H1 (cell line): ENCODE data around the gene NUP133.
"Not testable (repeated sequence)": the region's sequence is repeated elsewhere in the genome, so short reads cannot be mapped to it uniquely, and the experiment has no call there.

Experiments
- CBX8 ChIP-seq: fragments of 300-800, 300-1000 bp; sonication (generic); IDR thresholded peaks from 2 replicates; pipeline ENCODE4 v1.7.1; 2016; ENCODE audit warnings: low read depth, low read length, borderline replicate concordance
- CEBPB ChIP-seq: IDR thresholded peaks from 2 replicates; pipeline ENCODE4 v1.6.1; 2012; ENCODE audit warnings: low read depth, low read length
- EGR1 ChIP-seq: IDR thresholded peaks from 2 replicates; pipeline ENCODE4 v1.6.1; 2011; ENCODE audit warnings: low read depth, low read length, borderline replicate concordance
- EZH2 ChIP-seq: fragments of 200-600 bp; sonication (generic); IDR thresholded peaks from 2 replicates; pipeline ENCODE4 v1.7.1; 2012; ENCODE audit warnings: low read depth, mild to moderate bottlenecking, moderate library complexity, low read length, inconsistent platforms; ENCODE audit not compliant: severe bottlenecking
- GABPA ChIP-seq: IDR thresholded peaks from 2 replicates; pipeline ENCODE4 v1.6.1; 2011; ENCODE audit warnings: mild to moderate bottlenecking, low read length, moderate library complexity, borderline replicate concordance; ENCODE audit not compliant: insufficient read depth
- POLR2A ChIP-seq, 2 experiments: IDR thresholded peaks; 1 replicate in 1 of 2; 2 replicates in 1 of 2; pipeline ENCODE4 v1.6.1; 2011; ENCODE audit warnings: low read depth in 2 of 2, low read length in 2 of 2, mild to moderate bottlenecking in 2 of 2; ENCODE audit errors: control extremely low read depth in 1 of 2
- SIRT6 ChIP-seq: IDR thresholded peaks from one replicate; pipeline ENCODE4 v1.7.1; 2012; ENCODE audit warnings: low read length, inconsistent platforms
- TCF12 ChIP-seq: IDR thresholded peaks from 2 replicates; pipeline ENCODE4 v1.6.1; 2011; ENCODE audit warnings: low read depth, mild to moderate bottlenecking, low read length
- YY1 ChIP-seq: IDR thresholded peaks from 2 replicates; pipeline ENCODE4 v1.6.1; 2011; ENCODE audit warnings: low read depth, mild to moderate bottlenecking, low read length
- TF ChIP-seq, protein P1 (sequence below): IDR thresholded peaks from 2 replicates; pipeline ENCODE4 v1.6.1; 2012; ENCODE audit warnings: inconsistent platforms
- TF ChIP-seq, protein P2 (sequence below), 3 experiments: IDR thresholded peaks; 1 replicate in 2 of 3; 2 replicates in 1 of 3; pipeline versions ENCODE4 v1.5.1 to v1.6.1; 2011; ENCODE audit warnings: low read length in 3 of 3, mild to moderate bottlenecking in 3 of 3, inconsistent platforms in 2 of 3, low read depth in 1 of 3, moderate library complexity in 1 of 3; ENCODE audit not compliant: insufficient read depth in 1 of 3; ENCODE audit errors: control extremely low read depth in 1 of 3

DNA sequence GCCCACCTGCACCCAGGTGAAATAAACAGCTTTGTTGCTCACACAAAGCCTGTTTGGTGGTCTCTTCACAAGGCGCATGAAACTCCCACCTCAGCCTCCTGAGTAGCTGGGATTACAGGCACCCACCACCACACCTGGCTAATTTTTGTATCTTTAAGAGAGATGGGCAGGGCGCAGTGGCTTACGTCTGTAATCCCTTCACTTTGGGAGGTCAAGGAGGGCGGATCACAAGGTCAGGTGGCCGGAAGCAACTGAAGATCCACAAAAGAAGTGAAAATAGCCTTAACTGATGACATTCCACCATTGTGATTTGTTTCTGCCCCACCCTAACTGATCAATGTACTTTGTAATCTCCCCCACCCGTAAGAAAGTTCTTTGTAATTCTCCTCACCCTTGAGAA, 89.6 kb downstream of the NUP133 start:
- TF ChIP-seq, protein P1, sequence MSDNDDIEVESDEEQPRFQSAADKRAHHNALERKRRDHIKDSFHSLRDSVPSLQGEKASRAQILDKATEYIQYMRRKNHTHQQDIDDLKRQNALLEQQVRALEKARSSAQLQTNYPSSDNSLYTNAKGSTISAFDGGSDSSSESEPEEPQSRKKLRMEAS = not testable (repeated sequence)
- not testable (repeated sequence) for TF ChIP-seq POLR2A (IDR thresholded peaks at IDR 0.05; ENCODE audit: control extremely low read depth in 1 of 2, low read depth in 2 of 2, low read length in 2 of 2); CBX8; YY1; CEBPB; EGR1; SIRT6; EZH2; GABPA; TCF12
- TF ChIP-seq, protein P2, sequence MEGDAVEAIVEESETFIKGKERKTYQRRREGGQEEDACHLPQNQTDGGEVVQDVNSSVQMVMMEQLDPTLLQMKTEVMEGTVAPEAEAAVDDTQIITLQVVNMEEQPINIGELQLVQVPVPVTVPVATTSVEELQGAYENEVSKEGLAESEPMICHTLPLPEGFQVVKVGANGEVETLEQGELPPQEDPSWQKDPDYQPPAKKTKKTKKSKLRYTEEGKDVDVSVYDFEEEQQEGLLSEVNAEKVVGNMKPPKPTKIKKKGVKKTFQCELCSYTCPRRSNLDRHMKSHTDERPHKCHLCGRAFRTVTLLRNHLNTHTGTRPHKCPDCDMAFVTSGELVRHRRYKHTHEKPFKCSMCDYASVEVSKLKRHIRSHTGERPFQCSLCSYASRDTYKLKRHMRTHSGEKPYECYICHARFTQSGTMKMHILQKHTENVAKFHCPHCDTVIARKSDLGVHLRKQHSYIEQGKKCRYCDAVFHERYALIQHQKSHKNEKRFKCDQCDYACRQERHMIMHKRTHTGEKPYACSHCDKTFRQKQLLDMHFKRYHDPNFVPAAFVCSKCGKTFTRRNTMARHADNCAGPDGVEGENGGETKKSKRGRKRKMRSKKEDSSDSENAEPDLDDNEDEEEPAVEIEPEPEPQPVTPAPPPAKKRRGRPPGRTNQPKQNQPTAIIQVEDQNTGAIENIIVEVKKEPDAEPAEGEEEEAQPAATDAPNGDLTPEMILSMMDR (IDR thresholded peaks at IDR 0.05; ENCODE audit: control extremely low read depth in 1 of 3, insufficient read depth in 1 of 3, low read depth in 1 of 3, low read length in 3 of 3) = not testable (repeated sequence)
